SK-N-SH (cell line): ENCODE data around the gene ADGRL3. TPM values are rescaled to one million over a fixed set of nuclear protein-coding genes. Genes with fewer than 3 reads are reported as not detected.

ENCODE experiments used
- CTCF ChIA-PET: fragments of 300-600, 350-600 bp; formaldehyde crosslinking; extraction: SDS; loops from one replicate; lab custom pipeline; 2021; lab: Yijun Ruan, JAX
- POLR2A ChIA-PET: fragments of 350-600 bp; sonication (Branson Sonifier 250); formaldehyde crosslinking; extraction: SDS; loops from one replicate; lab custom pipeline; 2020; ENCODE audit warnings: antibody characterized with exemption, inconsistent platforms; lab: Yijun Ruan, JAX
- DNase-seq: peaks from one replicate; pipeline ENCODE4 v3.0.0; 2012
- H2AFZ ChIP-seq: fragments of 200-600 bp; sonication (generic); 2 replicates; pipeline ENCODE4 v1.8.1; 2016; ENCODE audit warnings: antibody characterized with exemption, mild to moderate bottlenecking, low read depth
- H3F3A ChIP-seq: fragments of 200-600 bp; sonication (generic); replicated peaks from 2 replicates; pipeline ENCODE3; 2016; ENCODE audit warnings: antibody characterized with exemption, mild to moderate bottlenecking; ENCODE audit not compliant: insufficient read depth
- H3K27ac ChIP-seq, 2 experiments: fragments of 200-500 bp in 1 of 2; fragments of 200-600 bp in 1 of 2; sonication (Bioruptor generic) in 1 of 2; sonication (generic), shearing (Covaris generic) in 1 of 2; 2 replicates each; pipeline versions ENCODE4 v1.5.1 to v1.6.1; 2014 to 2016; ENCODE audit warnings: low read depth in 2 of 2, inconsistent platforms in 1 of 2, low read length in 1 of 2, mild to moderate bottlenecking in 1 of 2, mixed read lengths in 1 of 2
- H3K27me3 ChIP-seq: fragments of 200-600 bp; sonication (generic), shearing (Covaris generic); 2 replicates; pipeline ENCODE4 v1.6.1; 2016; ENCODE audit warnings: mixed run types; ENCODE audit not compliant: insufficient read depth
- H3K36me3 ChIP-seq, 2 experiments: fragments of 200-500 bp in 1 of 2; fragments of 200-600 bp in 1 of 2; sonication (Bioruptor generic) in 1 of 2; sonication (generic) in 1 of 2; replicated peaks in 1 of 2; 2 replicates each; pipeline versions ENCODE3 to v1.5.1; 2014 to 2016; ENCODE audit warnings: low read length in 1 of 2, mild to moderate bottlenecking in 1 of 2; ENCODE audit not compliant: insufficient read depth in 2 of 2, control insufficient read depth in 1 of 2
- H3K4me1 ChIP-seq, 2 experiments: fragments of 200-500 bp in 1 of 2; fragments of 200-600 bp in 1 of 2; sonication (Bioruptor generic) in 1 of 2; sonication (generic), shearing (Covaris generic) in 1 of 2; 2 replicates each; pipeline versions ENCODE4 v1.5.1 to v1.6.1; 2014 to 2016; ENCODE audit warnings: low read depth in 1 of 2, low read length in 1 of 2, mixed run types in 1 of 2; ENCODE audit not compliant: insufficient read depth in 2 of 2, control insufficient read depth in 1 of 2
- H3K4me2 ChIP-seq: fragments of 200-600 bp; sonication (generic), shearing (Covaris generic); 2 replicates; pipeline ENCODE4 v1.6.1; 2017; ENCODE audit warnings: mixed run types
- H3K4me3 ChIP-seq, 2 experiments: fragments of 200-500 bp in 1 of 2; fragments of 200-600 bp in 1 of 2; sonication (Bioruptor generic) in 1 of 2; sonication (generic), shearing (Covaris generic) in 1 of 2; 2 replicates each; pipeline versions ENCODE4 v1.5.1 to v1.8.1; 2014 to 2016; ENCODE audit warnings: low read depth in 2 of 2, inconsistent platforms in 1 of 2, low read length in 1 of 2, mild to moderate bottlenecking in 1 of 2, mixed read lengths in 1 of 2, moderate library complexity in 1 of 2
- H3K79me2 ChIP-seq: fragments of 200-600 bp; sonication (generic); 2 replicates; pipeline ENCODE4 v1.8.1; 2017; ENCODE audit warnings: mild to moderate bottlenecking; ENCODE audit not compliant: insufficient read depth
- H3K9ac ChIP-seq: fragments of 200-600 bp; sonication (generic); 2 replicates; pipeline ENCODE4 v1.6.1; 2017; ENCODE audit warnings: mixed run types
- H3K9me2 ChIP-seq: fragments of 200-600 bp; sonication (generic); 2 replicates; pipeline ENCODE4 v1.6.1; 2017; ENCODE audit warnings: mixed run types
- H3K9me3 ChIP-seq: fragments of 200-600 bp; sonication (generic); 2 replicates; pipeline ENCODE4 v1.6.1; 2017; ENCODE audit warnings: mixed run types, mild to moderate bottlenecking, moderate library complexity
- H4K20me1 ChIP-seq: fragments of 200-600 bp; sonication (generic); 2 replicates; pipeline ENCODE4 v1.6.1; 2017; ENCODE audit warnings: mild to moderate bottlenecking, mixed run types; ENCODE audit not compliant: insufficient read depth
- ELF1 ChIP-seq: IDR thresholded peaks from 2 replicates; pipeline ENCODE4 v1.4.0; 2012
- EP300 ChIP-seq, 2 experiments: IDR thresholded peaks; 2 replicates each; pipeline versions ENCODE4 v1.4.0 to v1.6.1; 2012; ENCODE audit warnings: borderline replicate concordance in 1 of 2, low read depth in 1 of 2, low read length in 1 of 2
- EZH2phosphoT487 ChIP-seq: fragments of 200-600 bp; sonication (generic); IDR thresholded peaks from 2 replicates; pipeline ENCODE4 v1.6.1; 2017; ENCODE audit warnings: low read depth, mixed run types, mild to moderate bottlenecking, antibody characterized with exemption, moderate library complexity, borderline replicate concordance
- FOXM1 ChIP-seq: IDR thresholded peaks from 2 replicates; pipeline ENCODE4 v1.4.0; 2012; ENCODE audit warnings: low read depth, mild to moderate bottlenecking
- JUND ChIP-seq: IDR thresholded peaks from 2 replicates; pipeline ENCODE4 v1.4.0; 2012
- NFIC ChIP-seq: IDR thresholded peaks from 2 replicates; pipeline ENCODE4 v1.4.0; 2012; ENCODE audit warnings: borderline replicate concordance
- NRF1 ChIP-seq: IDR thresholded peaks from 2 replicates; pipeline ENCODE4 v1.6.1; 2012; ENCODE audit warnings: low read depth, mild to moderate bottlenecking, low read length
- POLR2AphosphoS5 ChIP-seq: IDR thresholded peaks from 2 replicates; pipeline ENCODE4 v1.6.1; 2012; ENCODE audit warnings: low read depth, low read length
- RCOR1 ChIP-seq: fragments of 150-350 bp; IDR thresholded peaks from 2 replicates; pipeline ENCODE4 v1.6.1; 2017; ENCODE audit warnings: antibody characterized with exemption, low read length
- RXRA ChIP-seq: IDR thresholded peaks from 2 replicates; pipeline ENCODE4 v1.4.0; 2012; ENCODE audit warnings: low read depth, mild to moderate bottlenecking, borderline replicate concordance
- TCF12 ChIP-seq: IDR thresholded peaks from 2 replicates; pipeline ENCODE4 v1.4.0; 2012
- USF1 ChIP-seq: IDR thresholded peaks from 2 replicates; pipeline ENCODE4 v1.4.0; 2012; ENCODE audit warnings: low read depth, borderline replicate concordance
- WGBS: methylation state at CpG from one replicate; pipeline ENCODE4 v1.1.6; 2017; ENCODE audit warnings: low lambda C conversion rate; 5-methylcytosine and 5-hydroxymethylcytosine counted together
- polyA plus RNA-seq, 3 experiments: library from polyadenylated mRNA; depleted of rRNA; stranded (reverse); fragments of >200 nt; gene quantifications; 2 replicates each; pipeline ENCODE4 v1.2.3, GENCODE V29; 2012
- TF ChIP-seq, protein P1 (sequence below): IDR thresholded peaks from 2 replicates; pipeline ENCODE4; 2012
- TF ChIP-seq, protein P2 (sequence below): fragments of 150-350 bp; IDR thresholded peaks from 2 replicates; pipeline ENCODE4 v1.6.1; 2016; ENCODE audit warnings: mild to moderate bottlenecking, low read depth, low read length
- TF ChIP-seq, protein P3 (sequence below): IDR thresholded peaks from 2 replicates; pipeline ENCODE4 v1.6.1; 2012; ENCODE audit warnings: mild to moderate bottlenecking, low read depth, low read length, moderate library complexity

Gene ADGRL3
- polyA plus RNA-seq, 1 of the 3 experiments (the other 2 are of a cell fraction), result 0.03 TPM

GRCh38 chr4:61395754-61396153 is 195.6 kb downstream of the ADGRL3 start:
- DNase-seq, result no peak
- no peaks in the 10 kb centered on the region for H4K20me1 ChIP-seq
- H2AFZ ChIP-seq, result no peak overlapping the region
- H3K9me3 ChIP-seq, result no peaks in the 10 kb centered on the region
- no peaks in the 10 kb centered on the region for H3K4me1 ChIP-seq
- no peak for TF ChIP-seq TCF12
- no peak for TF ChIP-seq EZH2phosphoT487
- no peak for TF ChIP-seq ELF1
- TF ChIP-seq, protein P1, sequence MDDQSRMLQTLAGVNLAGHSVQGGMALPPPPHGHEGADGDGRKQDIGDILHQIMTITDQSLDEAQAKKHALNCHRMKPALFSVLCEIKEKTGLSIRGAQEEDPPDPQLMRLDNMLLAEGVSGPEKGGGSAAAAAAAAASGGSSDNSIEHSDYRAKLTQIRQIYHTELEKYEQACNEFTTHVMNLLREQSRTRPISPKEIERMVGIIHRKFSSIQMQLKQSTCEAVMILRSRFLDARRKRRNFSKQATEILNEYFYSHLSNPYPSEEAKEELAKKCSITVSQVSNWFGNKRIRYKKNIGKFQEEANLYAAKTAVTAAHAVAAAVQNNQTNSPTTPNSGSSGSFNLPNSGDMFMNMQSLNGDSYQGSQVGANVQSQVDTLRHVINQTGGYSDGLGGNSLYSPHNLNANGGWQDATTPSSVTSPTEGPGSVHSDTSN, result no peak
- TF ChIP-seq, protein P2, sequence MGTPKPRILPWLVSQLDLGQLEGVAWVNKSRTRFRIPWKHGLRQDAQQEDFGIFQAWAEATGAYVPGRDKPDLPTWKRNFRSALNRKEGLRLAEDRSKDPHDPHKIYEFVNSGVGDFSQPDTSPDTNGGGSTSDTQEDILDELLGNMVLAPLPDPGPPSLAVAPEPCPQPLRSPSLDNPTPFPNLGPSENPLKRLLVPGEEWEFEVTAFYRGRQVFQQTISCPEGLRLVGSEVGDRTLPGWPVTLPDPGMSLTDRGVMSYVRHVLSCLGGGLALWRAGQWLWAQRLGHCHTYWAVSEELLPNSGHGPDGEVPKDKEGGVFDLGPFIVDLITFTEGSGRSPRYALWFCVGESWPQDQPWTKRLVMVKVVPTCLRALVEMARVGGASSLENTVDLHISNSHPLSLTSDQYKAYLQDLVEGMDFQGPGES, result no peak
- TF ChIP-seq JUND, result no peak
- no peak for TF ChIP-seq FOXM1
- CTCF ChIA-PET, result no interaction called here
- no peak overlapping the region for H3K4me2 ChIP-seq
- H3K27me3 ChIP-seq, result no peaks in the 10 kb centered on the region
- H3K9ac ChIP-seq, result no peak overlapping the region
- no peaks in the 10 kb centered on the region for H3K79me2 ChIP-seq
- WGBS, result 70% methylated on average over 3 of the region's 3 CpGs
- no peak overlapping the region for H3K27ac ChIP-seq
- H3K36me3 ChIP-seq, result no peaks in the 10 kb centered on the region
- POLR2A ChIA-PET, result no interaction called here
- no peaks in the 10 kb centered on the region for H3K9me2 ChIP-seq
- no peaks in the 10 kb centered on the region for H3F3A ChIP-seq
- no peak overlapping the region for H3K4me3 ChIP-seq

DNA sequence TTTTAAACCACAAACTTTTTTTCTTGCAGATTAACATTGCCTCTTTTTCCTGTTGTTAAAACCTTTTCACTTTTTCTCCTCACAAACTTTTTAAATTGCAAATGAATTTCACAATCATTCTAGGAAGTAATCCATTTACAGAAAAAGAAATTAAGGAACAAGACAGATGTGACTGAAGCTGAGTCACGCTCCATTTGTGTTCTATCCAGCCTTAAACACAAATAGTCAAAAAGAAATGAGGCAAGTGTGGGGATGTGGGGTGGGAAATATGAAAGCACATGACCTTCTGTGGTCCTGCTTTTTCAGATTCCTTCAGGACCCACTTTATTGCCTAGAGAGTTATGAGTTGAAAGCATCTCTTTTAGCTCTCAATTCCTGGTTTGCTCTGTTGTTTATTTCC is 197.0 kb downstream of the ADGRL3 start:
- TF ChIP-seq, protein P3, sequence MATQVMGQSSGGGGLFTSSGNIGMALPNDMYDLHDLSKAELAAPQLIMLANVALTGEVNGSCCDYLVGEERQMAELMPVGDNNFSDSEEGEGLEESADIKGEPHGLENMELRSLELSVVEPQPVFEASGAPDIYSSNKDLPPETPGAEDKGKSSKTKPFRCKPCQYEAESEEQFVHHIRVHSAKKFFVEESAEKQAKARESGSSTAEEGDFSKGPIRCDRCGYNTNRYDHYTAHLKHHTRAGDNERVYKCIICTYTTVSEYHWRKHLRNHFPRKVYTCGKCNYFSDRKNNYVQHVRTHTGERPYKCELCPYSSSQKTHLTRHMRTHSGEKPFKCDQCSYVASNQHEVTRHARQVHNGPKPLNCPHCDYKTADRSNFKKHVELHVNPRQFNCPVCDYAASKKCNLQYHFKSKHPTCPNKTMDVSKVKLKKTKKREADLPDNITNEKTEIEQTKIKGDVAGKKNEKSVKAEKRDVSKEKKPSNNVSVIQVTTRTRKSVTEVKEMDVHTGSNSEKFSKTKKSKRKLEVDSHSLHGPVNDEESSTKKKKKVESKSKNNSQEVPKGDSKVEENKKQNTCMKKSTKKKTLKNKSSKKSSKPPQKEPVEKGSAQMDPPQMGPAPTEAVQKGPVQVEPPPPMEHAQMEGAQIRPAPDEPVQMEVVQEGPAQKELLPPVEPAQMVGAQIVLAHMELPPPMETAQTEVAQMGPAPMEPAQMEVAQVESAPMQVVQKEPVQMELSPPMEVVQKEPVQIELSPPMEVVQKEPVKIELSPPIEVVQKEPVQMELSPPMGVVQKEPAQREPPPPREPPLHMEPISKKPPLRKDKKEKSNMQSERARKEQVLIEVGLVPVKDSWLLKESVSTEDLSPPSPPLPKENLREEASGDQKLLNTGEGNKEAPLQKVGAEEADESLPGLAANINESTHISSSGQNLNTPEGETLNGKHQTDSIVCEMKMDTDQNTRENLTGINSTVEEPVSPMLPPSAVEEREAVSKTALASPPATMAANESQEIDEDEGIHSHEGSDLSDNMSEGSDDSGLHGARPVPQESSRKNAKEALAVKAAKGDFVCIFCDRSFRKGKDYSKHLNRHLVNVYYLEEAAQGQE, result no peak
- TF ChIP-seq USF1, result no peak
- no peak for TF ChIP-seq NFIC
- no peak for TF ChIP-seq RCOR1
- TF ChIP-seq NRF1, result no peak
- no peak for TF ChIP-seq EP300 (IDR thresholded peaks at IDR 0.05; ENCODE audit: borderline replicate concordance in 1 of 2, low read depth in 1 of 2, low read length in 1 of 2)
- no peak for TF ChIP-seq POLR2AphosphoS5
- no peak for TF ChIP-seq RXRA
- no peaks in the 10 kb centered on the region for H3K9me2 ChIP-seq
- H3K27ac ChIP-seq, result no peak overlapping the region
- no peak for DNase-seq
- no peaks in the 10 kb centered on the region for H3K79me2 ChIP-seq
- H3K9me3 ChIP-seq, result no peaks in the 10 kb centered on the region
- H3K9ac ChIP-seq, result no peak overlapping the region
- POLR2A ChIA-PET, result no interaction called here
- no peak overlapping the region for H2AFZ ChIP-seq
- H3K4me3 ChIP-seq, result no peak overlapping the region
- H4K20me1 ChIP-seq, result no peaks in the 10 kb centered on the region
- no peak overlapping the region for H3K4me2 ChIP-seq
- 32% methylated on average over 1 of the region's 1 CpG for WGBS
- H3K36me3 ChIP-seq, result no peaks in the 10 kb centered on the region
- H3K27me3 ChIP-seq, result no peaks in the 10 kb centered on the region
- CTCF ChIA-PET, result no interaction called here
- H3K4me1 ChIP-seq, result no peaks in the 10 kb centered on the region
- H3F3A ChIP-seq, result no peaks in the 10 kb centered on the region
